Endothelial cell of umbilical vein (primary cell): ENCODE measurements around the gene KCNMA1. TPM values are rescaled to one million over a fixed set of nuclear protein-coding genes. Genes with fewer than 3 reads are reported as not detected.

Source experiments
- BruUV-seq: library from RNA; stranded (reverse); fragments of 400-500 nt; replicated peaks from 2 replicates; lab custom pipeline; 2021; lab: Mats Ljungman, UMichigan
- CTCF ChIA-PET: fragments of 300-600, 350-600 bp; sonication (Branson Sonifier 250); formaldehyde crosslinking; loops from one replicate; lab custom pipeline; 2021; ENCODE audit warnings: antibody characterized with exemption, inconsistent platforms; lab: Charles Lee
- POLR2A ChIA-PET: fragments of 300-600, 350-600 bp; sonication (Branson Sonifier 250); formaldehyde crosslinking; loops from one replicate; lab custom pipeline; 2021; ENCODE audit warnings: antibody characterized with exemption, inconsistent platforms; lab: Charles Lee
- DNase-seq: peaks from one replicate; pipeline ENCODE4 v3.0.0-alpha.2; 2011; ENCODE audit warnings: low read depth, low spot score
- FAIRE-seq: peaks from 2 replicates; lab custom pipeline; 2011; peaks lifted over from hg19 to GRCh38; lab: Jason Lieb, UNC
- H2AFZ ChIP-seq: 2 replicates; pipeline ENCODE4 v1.6.0; 2012; ENCODE audit warnings: low read depth, low read length, control low read depth, inconsistent platforms
- H3K27ac ChIP-seq: 2 replicates; pipeline ENCODE4 v1.5.1; 2011; ENCODE audit warnings: low read depth, mild to moderate bottlenecking, control low read depth, low read length, moderate library complexity; ENCODE audit not compliant: insufficient read depth
- H3K27me3 ChIP-seq, 2 experiments: 2 replicates each; pipeline versions ENCODE4 v1.6.0 to v1.6.1; 2011; ENCODE audit warnings: low read length in 2 of 2, mixed read lengths in 1 of 2; ENCODE audit not compliant: control insufficient read depth in 2 of 2, insufficient read depth in 2 of 2
- H3K36me3 ChIP-seq, 2 experiments: 2 replicates in 1 of 2; 3 replicates in 1 of 2; pipeline ENCODE4 v1.5.1; 2011; ENCODE audit warnings: low read length in 2 of 2, mild to moderate bottlenecking in 1 of 2, moderate library complexity in 1 of 2; ENCODE audit not compliant: control insufficient read depth in 2 of 2, insufficient read depth in 2 of 2; ENCODE audit errors: extremely low read depth in 1 of 2
- H3K4me1 ChIP-seq: 3 replicates; pipeline ENCODE4 v1.5.1; 2011; ENCODE audit warnings: mild to moderate bottlenecking, low read length; ENCODE audit not compliant: control insufficient read depth, insufficient read depth; ENCODE audit errors: extremely low read depth
- H3K4me2 ChIP-seq: 2 replicates; pipeline ENCODE4 v1.6.1; 2011; ENCODE audit warnings: low read length, control low read depth, mixed read lengths; ENCODE audit not compliant: insufficient read depth
- H3K4me3 ChIP-seq, 3 experiments: fragments of 200-600 bp in 1 of 3; sonication (generic), shearing (Covaris generic) in 1 of 3; replicated peaks in 1 of 3; 2 replicates each; pipeline ENCODE4 v1.5.1; 2011 to 2016; ENCODE audit warnings: control low read depth in 3 of 3, low read length in 3 of 3, mild to moderate bottlenecking in 2 of 3, inconsistent platforms in 1 of 3, low read depth in 1 of 3, moderate library complexity in 1 of 3; ENCODE audit not compliant: insufficient read depth in 1 of 3
- H3K79me2 ChIP-seq: 2 replicates; pipeline ENCODE4 v1.6.0; 2012; ENCODE audit warnings: low read length, inconsistent platforms; ENCODE audit not compliant: control insufficient read depth, insufficient read depth
- H3K9ac ChIP-seq: replicated peaks from 2 replicates; pipeline ENCODE3; 2011; ENCODE audit warnings: low read length, control low read depth; ENCODE audit not compliant: insufficient read depth; ENCODE audit errors: extremely low read depth
- H3K9me1 ChIP-seq: replicated peaks from 3 replicates; pipeline ENCODE4 v1.6.0; 2011; ENCODE audit warnings: mild to moderate bottlenecking, low read length; ENCODE audit not compliant: control insufficient read depth, insufficient read depth; ENCODE audit errors: extremely low read depth
- H3K9me3 ChIP-seq: replicated peaks from 2 replicates; pipeline ENCODE4 v1.5.1; 2012; ENCODE audit warnings: low read length, inconsistent platforms; ENCODE audit not compliant: control insufficient read depth, insufficient read depth
- H4K20me1 ChIP-seq: replicated peaks from 2 replicates; pipeline ENCODE3; 2011; ENCODE audit warnings: mild to moderate bottlenecking, low read length; ENCODE audit not compliant: control insufficient read depth, insufficient read depth; ENCODE audit errors: extremely low read depth
- CTCF ChIP-seq, 2 donors: IDR thresholded peaks; 1 replicate in 1 of 2; 2 replicates in 1 of 2; pipeline ENCODE4 v1.5.1; 2011; ENCODE audit warnings: low read length in 2 of 2, mild to moderate bottlenecking in 2 of 2, moderate library complexity in 2 of 2, control low read depth in 1 of 2, inconsistent platforms in 1 of 2, low read depth in 1 of 2; ENCODE audit not compliant: insufficient read depth in 1 of 2; ENCODE audit errors: extremely low read depth in 1 of 2
- EZH2 ChIP-seq: IDR thresholded peaks from 2 replicates; pipeline ENCODE4 v1.6.1; 2012; ENCODE audit warnings: borderline replicate concordance, low read depth, mild to moderate bottlenecking, moderate library complexity, low read length, inconsistent platforms; ENCODE audit not compliant: severe bottlenecking
- FOS ChIP-seq: IDR thresholded peaks from 2 replicates; pipeline ENCODE4 v1.6.1; 2011; ENCODE audit warnings: mild to moderate bottlenecking, low read length, moderate library complexity, borderline replicate concordance; ENCODE audit not compliant: insufficient read depth
- GATA2 ChIP-seq: IDR thresholded peaks from 2 replicates; pipeline ENCODE4 v1.7.0; 2011; ENCODE audit warnings: low read depth, mild to moderate bottlenecking, moderate library complexity, mixed read lengths, low read length; ENCODE audit not compliant: insufficient read length, insufficient read depth
- JUN ChIP-seq: IDR thresholded peaks from 2 replicates; pipeline ENCODE4 v1.6.1; 2011; ENCODE audit warnings: borderline replicate concordance, low read depth; ENCODE audit not compliant: insufficient read length, insufficient read depth
- MYC ChIP-seq: IDR thresholded peaks from one replicate; pipeline ENCODE4 v1.6.1; 2011; ENCODE audit warnings: mild to moderate bottlenecking, low read depth, low read length
- POLR2A ChIP-seq: IDR thresholded peaks from 2 replicates; pipeline ENCODE4 v1.6.1; 2012; ENCODE audit warnings: low read depth, mild to moderate bottlenecking, control low read depth, low read length
- POLR2AphosphoS5 ChIP-seq: IDR thresholded peaks from 2 replicates; pipeline ENCODE4 v1.6.1; 2012; ENCODE audit warnings: low read depth, mild to moderate bottlenecking, control low read depth, low read length, moderate library complexity; ENCODE audit not compliant: insufficient read depth
- dilution Hi-C: fragments of 300-500 bp; cut with MboI; formaldehyde crosslinking; loops from one replicate; pipeline ENCODE4 v1.15.0; 2019; ENCODE audit warnings: low sequenced_read_pairs; ENCODE audit not compliant: extremely low pct_ligation_motif_present
- intact Hi-C: fragments of 100-400 bp; cut with micrococcal nuclease; formaldehyde crosslinking; loops from one replicate; pipeline ENCODE4 v1.10.0; 2022
- polyA plus RNA-seq, 4 experiments: library from polyadenylated mRNA; depleted of rRNA in 3 of 4; stranded (reverse) in 3 of 4; unstranded in 1 of 4; fragments of >200 nt; gene quantifications; 2 replicates each; pipeline versions ENCODE4 v1.2.1 to v1.2.3, GENCODE V29; 2011 to 2012; ENCODE audit warnings: missing spikeins in 1 of 4
- total RNA-seq: library from RNA; stranded (reverse); gene quantifications from 2 replicates; pipeline ENCODE4 v1.2.3, GENCODE V29; 2021
- TF ChIP-seq, protein P1 (sequence below): IDR thresholded peaks from 2 replicates; pipeline ENCODE4 v1.6.1; 2011; ENCODE audit not compliant: insufficient read depth, insufficient read length

KCNMA1 gene
- total and polyA plus RNA-seq, 2 donors (not counting 3 experiments of a cell fraction or from before 2014, with no cell fraction given), result 0.10 to 0.82 TPM

- no peak overlapping the region for H3K4me3 ChIP-seq
- H3K9ac ChIP-seq, result no peak overlapping the region
- H3K4me1 ChIP-seq, result no peaks in the 10 kb centered on the region
- no peaks in the 10 kb centered on the region for H3K36me3 ChIP-seq
- no peaks in the 10 kb centered on the region for H4K20me1 ChIP-seq
- H3K79me2 ChIP-seq, result no peaks in the 10 kb centered on the region
- peaks cover 2 to 5% of the 10 kb centered on the region in 2 experiments for H3K27me3 ChIP-seq
- H3K9me1 ChIP-seq, result no peaks in the 10 kb centered on the region
- H2AFZ ChIP-seq, result no peak overlapping the region
- no peaks in the 10 kb centered on the region for H3K9me3 ChIP-seq
- POLR2A ChIA-PET, result no interaction called here
- TF ChIP-seq POLR2A (no peak), JUN (no peak), CTCF (IDR thresholded peaks at IDR 0.05; ENCODE audit: extremely low read depth in 1 of 2, insufficient read depth in 1 of 2, low read depth in 1 of 2, low read length in 2 of 2) (no peak), MYC (no peak), POLR2AphosphoS5 (no peak), FOS (no peak)
- H3K4me2 ChIP-seq, result no peak overlapping the region
- BruUV-seq, result no TSS peak
- dilution Hi-C loops, result no loop called here
- CTCF ChIA-PET, result interaction anchor here (2.6 kb wide), 1 partner anchor 13 kb away, joined by 10 read pairs; no protein-coding TSS in a partner anchor
- DNase-seq (no peak), FAIRE-seq (no peak)
- no peak overlapping the region for H3K27ac ChIP-seq
- intact Hi-C loops, result no loop called here
Observed at GRCh38 chr10:77193001-77193400, 444.6 kb downstream of the KCNMA1 start.

DNA sequence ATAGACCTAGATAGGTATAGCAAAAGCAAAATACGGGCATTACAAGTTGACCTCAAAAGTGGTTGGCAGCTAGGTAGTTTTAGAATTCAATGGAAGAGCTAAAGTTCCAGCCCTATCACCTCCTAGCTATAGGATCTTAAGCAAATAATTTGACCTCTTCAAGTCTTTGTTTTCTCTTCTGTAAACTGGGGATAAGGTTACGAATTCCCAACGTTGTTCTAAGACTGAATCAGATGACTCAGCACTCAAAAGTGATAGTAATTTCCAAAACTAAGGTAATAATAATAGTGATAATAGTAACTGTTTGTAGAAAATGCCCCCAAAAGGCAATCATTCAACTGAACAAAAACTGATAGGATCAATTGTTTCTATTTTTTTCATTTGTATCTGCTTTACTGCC, 445.2 kb downstream of the KCNMA1 start:
- TF ChIP-seq FOS (no peak), JUN (no peak), CTCF (IDR thresholded peaks at IDR 0.05; ENCODE audit: extremely low read depth in 1 of 2, insufficient read depth in 1 of 2, low read depth in 1 of 2, low read length in 2 of 2) (no peak), MYC (no peak), POLR2A (no peak), EZH2 (no peak), GATA2 (no peak), POLR2AphosphoS5 (no peak)
- TF ChIP-seq, protein P1, sequence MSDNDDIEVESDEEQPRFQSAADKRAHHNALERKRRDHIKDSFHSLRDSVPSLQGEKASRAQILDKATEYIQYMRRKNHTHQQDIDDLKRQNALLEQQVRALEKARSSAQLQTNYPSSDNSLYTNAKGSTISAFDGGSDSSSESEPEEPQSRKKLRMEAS, result no peak
- no TSS peak for BruUV-seq
- no peak for FAIRE-seq
- Histone ChIP-seq H3K9me3 (no peaks in the 10 kb centered on the region), H3K4me2 (no peak overlapping the region), H3K9ac (no peak overlapping the region), H3K79me2 (no peaks in the 10 kb centered on the region), H3K36me3 (no peaks in the 10 kb centered on the region), H3K27ac (no peak overlapping the region), H3K9me1 (no peaks in the 10 kb centered on the region), H3K4me1 (no peaks in the 10 kb centered on the region), H3K4me3 (no peak overlapping the region), H2AFZ (no peak overlapping the region), H3K27me3 (peaks cover 2 to 5% of the 10 kb centered on the region in 2 experiments), H4K20me1 (no peaks in the 10 kb centered on the region)
- ChIA-PET POLR2A (no interaction called here), CTCF (interaction anchor here (1.0 to 2.6 kb wide), 3 partner anchors 12 to 18 kb away, joined by 3 to 10 read pairs (median 4); no protein-coding TSS in a partner anchor)
- no peak for DNase-seq
- dilution Hi-C loops (no loop called here), intact Hi-C loops (no loop called here)
